ENCODE results near the gene IVNS1ABP.

GRCh38 chr1:185338719-185339622 lies 21.9 kb upstream of the IVNS1ABP start:
- TF ChIP-seq CTCF (IDR thresholded peaks at IDR 0.05 in 4 of 5, conservative IDR thresholded peaks at IDR 0.05 in 1 of 5) (no peak), POLR2A (IDR thresholded peaks at IDR 0.05) (no peak)
